Peyer's patch (tissue), 4 donors: ENCODE results near the gene ANK2. TPM values are rescaled to one million over a fixed set of nuclear protein-coding genes. Genes with fewer than 3 reads are reported as not detected.

Source experiments
- DNase-seq, 3 donors: peaks; one replicate each; pipeline ENCODE4 v3.0.0-alpha.2; 2017 to 2019
- H3K27ac ChIP-seq, 4 donors: fragments of 200-600 bp; sonication (generic); one replicate each; pipeline ENCODE4 v1.5.1; 2016 to 2019
- H3K27me3 ChIP-seq, 2 donors: fragments of 200-600 bp; sonication (generic); one replicate each; pipeline ENCODE4 v1.5.1; 2019
- H3K36me3 ChIP-seq, 3 donors: fragments of 200-600 bp; sonication (generic); one replicate each; pipeline ENCODE4 v1.5.1; 2016 to 2019
- H3K4me1 ChIP-seq, 4 donors: fragments of 200-600 bp; sonication (generic); one replicate each; pipeline ENCODE4 v1.5.1; 2016 to 2019
- H3K4me3 ChIP-seq, 4 donors: fragments of 200-600 bp; sonication (generic); 1 replicate in 3 of 4; 2 replicates in 1 of 4; pipeline ENCODE4 v1.5.1; 2016 to 2019; ENCODE audit warnings: mild to moderate bottlenecking in 1 of 4
- H3K9me3 ChIP-seq, 4 donors: fragments of 200-600 bp; sonication (generic); one replicate each; pipeline ENCODE4 v1.5.1; 2016 to 2019; ENCODE audit warnings: mild to moderate bottlenecking in 1 of 4
- CTCF ChIP-seq, 6 experiments: fragments of 450-650 bp in 4 of 6; fragments of 200-600 bp in 2 of 6; sonication (generic) in 1 of 6; IDR thresholded peaks; one replicate each; pipeline ENCODE4 v1.5.1; 2017 to 2019; ENCODE audit warnings: antibody characterized with exemption in 6 of 6, mild to moderate bottlenecking in 3 of 6, moderate library complexity in 1 of 6
- POLR2A ChIP-seq, 2 donors: fragments of 450-650 bp; IDR thresholded peaks; one replicate each; pipeline ENCODE4 v1.5.1; 2017; ENCODE audit warnings: antibody characterized with exemption in 2 of 2, mild to moderate bottlenecking in 2 of 2, moderate library complexity in 2 of 2
- total RNA-seq, 4 donors: library from RNA; depleted of rRNA; stranded (reverse); fragments of >200 nt; gene quantifications; one replicate each; pipeline ENCODE4 v1.1.0, GENCODE V29; 2016

The ANK2 gene
- total RNA-seq, 4 donors from 2014 or later, result 5.3 to 85.0 (median 21.1) TPM

DNA sequence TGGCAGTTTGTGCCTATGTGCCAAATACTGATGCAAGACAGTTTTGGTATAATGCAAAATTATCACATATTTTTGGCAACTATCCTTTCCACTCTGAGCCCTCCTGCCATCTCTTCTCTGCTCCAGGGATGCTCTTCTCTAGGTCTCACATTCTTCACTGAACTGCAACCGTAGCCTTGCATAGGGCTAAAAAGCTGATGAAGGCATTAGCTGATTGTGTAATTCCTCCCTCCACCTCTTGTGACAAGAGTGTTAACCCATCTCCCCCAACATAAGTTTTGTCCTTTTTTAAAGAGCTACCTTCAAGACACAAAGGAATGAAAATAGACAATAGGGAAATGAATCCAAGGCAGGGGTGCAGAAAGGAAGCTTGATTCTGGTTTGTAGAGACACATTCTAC, 33.1 kb upstream of the ANK2 start:
- Histone ChIP-seq H3K9me3 (no peaks in the 10 kb centered on the region), H3K36me3 (no peaks in the 10 kb centered on the region), H3K4me1 (no peaks in the 10 kb centered on the region), H3K4me3 (no peak overlapping the region), H3K27me3 (no peaks in the 10 kb centered on the region), H3K27ac (no peak overlapping the region)
- DNase-seq, result no peak
- TF ChIP-seq POLR2A (IDR thresholded peaks at IDR 0.05) (no peak), CTCF (IDR thresholded peaks at IDR 0.05) (no peak)

- no peak for DNase-seq
- Histone ChIP-seq H3K27me3 (no peaks in the 10 kb centered on the region), H3K9me3 (no peaks in the 10 kb centered on the region), H3K27ac (no peak overlapping the region), H3K36me3 (no peaks in the 10 kb centered on the region), H3K4me1 (no peaks in the 10 kb centered on the region), H3K4me3 (no peak overlapping the region)
- TF ChIP-seq CTCF (IDR thresholded peaks at IDR 0.05) (no peak), POLR2A (IDR thresholded peaks at IDR 0.05) (no peak)
Observed at GRCh38 chr4:113020966-113021365, 28.5 kb upstream of the ANK2 start.

- Histone ChIP-seq H3K9me3 (no peaks in the 10 kb centered on the region), H3K27me3 (no peaks in the 10 kb centered on the region), H3K27ac (no peak overlapping the region), H3K4me1 (no peaks in the 10 kb centered on the region), H3K4me3 (no peak overlapping the region), H3K36me3 (no peaks in the 10 kb centered on the region)
- DNase-seq, result no peak
- TF ChIP-seq POLR2A (IDR thresholded peaks at IDR 0.05) (no peak), CTCF (IDR thresholded peaks at IDR 0.05) (no peak)
Observed at GRCh38 chr4:113024388-113024787, 25.1 kb upstream of the ANK2 start.

DNA sequence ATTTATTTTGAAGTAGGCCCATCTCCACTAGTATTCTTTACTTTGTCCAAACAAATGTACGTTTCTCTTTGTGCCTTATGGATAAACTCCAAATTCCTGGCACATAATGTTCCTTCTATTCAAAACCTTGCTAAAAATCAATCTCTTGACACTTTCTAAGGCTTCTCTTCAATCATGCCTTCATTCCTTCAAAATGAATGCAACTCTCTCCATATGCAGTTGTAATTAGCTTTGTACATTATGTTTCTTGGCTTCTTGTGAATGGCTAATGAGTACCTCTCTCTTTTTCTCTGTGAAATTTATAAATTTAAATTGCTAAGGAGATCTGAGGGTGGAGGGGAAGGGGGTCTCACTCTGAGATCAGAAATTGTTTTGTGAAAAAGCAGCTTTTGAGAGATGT, 24.0 kb upstream of the ANK2 start:
- TF ChIP-seq POLR2A (IDR thresholded peaks at IDR 0.05), result no peak
- no peak for TF ChIP-seq CTCF (IDR thresholded peaks at IDR 0.05)
- H3K9me3 ChIP-seq, result no peaks in the 10 kb centered on the region
- no peaks in the 10 kb centered on the region for H3K4me1 ChIP-seq
- no peaks in the 10 kb centered on the region for H3K27me3 ChIP-seq
- no peak overlapping the region for H3K27ac ChIP-seq
- H3K4me3 ChIP-seq, result no peak overlapping the region
- no peaks in the 10 kb centered on the region for H3K36me3 ChIP-seq
- DNase-seq, result no peak

DNA sequence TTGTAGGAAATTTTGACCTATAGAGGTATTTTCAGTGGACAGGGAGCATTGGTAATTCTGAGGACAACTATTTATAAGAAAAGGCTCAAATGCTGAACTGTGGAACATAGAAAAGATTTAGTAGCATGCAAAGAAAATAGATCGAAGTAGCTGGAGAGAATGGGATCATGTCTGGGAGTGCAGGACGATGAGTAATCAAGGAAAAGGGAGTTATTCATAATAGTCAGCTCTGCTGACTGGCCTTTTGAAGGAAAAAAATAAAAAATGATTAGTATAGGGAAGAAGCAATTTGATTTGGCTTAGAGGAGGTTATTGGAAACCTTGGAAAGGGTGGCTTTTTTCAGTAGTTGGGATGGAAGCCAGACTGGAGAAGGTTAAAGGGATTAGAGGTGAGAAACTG, 22.9 kb upstream of the ANK2 start:
- H3K4me1 ChIP-seq, result no peaks in the 10 kb centered on the region
- no peak overlapping the region for H3K27ac ChIP-seq

More for the DNA sequence above, 22.9 kb upstream of the ANK2 start:
- Histone ChIP-seq H3K4me3 (no peak overlapping the region), H3K27me3 (no peaks in the 10 kb centered on the region), H3K36me3 (no peaks in the 10 kb centered on the region), H3K9me3 (no peaks in the 10 kb centered on the region)
- no peak for DNase-seq
- TF ChIP-seq CTCF (IDR thresholded peaks at IDR 0.05) (no peak), POLR2A (IDR thresholded peaks at IDR 0.05) (no peak)
